Right renal cortex interstitium (tissue), 3 donors: ENCODE results near the gene MRPL44. TPM values are rescaled to one million over a fixed set of nuclear protein-coding genes. Genes with fewer than 3 reads are reported as not detected.

ENCODE experiments used
- DNase-seq, 3 donors: peaks; one replicate each; pipeline ENCODE4 v3.0.0-alpha.2; 2013; ENCODE audit warnings: low read depth in 3 of 3, low spot score in 2 of 3
- polyA plus RNA-seq, 3 donors: library from polyadenylated mRNA; unstranded; fragments of 120-200 nt; gene quantifications; one replicate each; pipeline ENCODE4 v1.2.1, GENCODE V29; 2013; ENCODE audit not compliant: insufficient read length in 3 of 3

Gene MRPL44
- polyA plus RNA-seq, 3 donors = 38.7 to 40.1 (median 40.1) TPM

- DNase-seq = no peak
These were observed 12.6 kb downstream of the MRPL44 start for GRCh38 chr2:223969856-223970255.

GRCh38 chr2:223970343-223971128 is 13.3 kb downstream of the MRPL44 start:
- DNase-seq = no peak

- DNase-seq = no peak
These were observed 14.5 kb downstream of the MRPL44 start for GRCh38 chr2:223971731-223972130.

- no peak for DNase-seq
These were observed 15.4 kb downstream of the MRPL44 start for GRCh38 chr2:223972656-223973102.

GRCh38 chr2:223973606-223974005 is 16.3 kb downstream of the MRPL44 start:
- no peak for DNase-seq

- no peak for DNase-seq
These were observed 19.5 kb downstream of the MRPL44 start for GRCh38 chr2:223976635-223977226.

- no peak for DNase-seq
These were observed 21.2 kb downstream of the MRPL44 start for GRCh38 chr2:223978451-223978850.

- DNase-seq = no peak
These were observed 22.6 kb downstream of the MRPL44 start for GRCh38 chr2:223979730-223980396.

- DNase-seq = no peak
These were observed 23.1 kb downstream of the MRPL44 start for GRCh38 chr2:223980397-223980735.

GRCh38 chr2:223980803-223981202 is 23.5 kb downstream of the MRPL44 start:
- no peak for DNase-seq

- DNase-seq = no peak
These were observed 24.0 kb downstream of the MRPL44 start for GRCh38 chr2:223981241-223981640.

GRCh38 chr2:223989206-223989855 is 32.1 kb downstream of the MRPL44 start:
- DNase-seq = no peak

GRCh38 chr2:223989856-223990232 is 32.6 kb downstream of the MRPL44 start:
- DNase-seq = no peak

GRCh38 chr2:223991611-223992010 is 34.3 kb downstream of the MRPL44 start:
- DNase-seq = no peak

GRCh38 chr2:223993634-223994232 is 36.5 kb downstream of the MRPL44 start:
- peak; percentile 58 to 71 (median 65) for DNase-seq

GRCh38 chr2:223994562-223995162 is 37.4 kb downstream of the MRPL44 start:
- DNase-seq = no peak

- DNase-seq = no peak
These were observed 38.3 kb downstream of the MRPL44 start for GRCh38 chr2:223995569-223995968.

- DNase-seq = no peak
These were observed 39.1 kb downstream of the MRPL44 start for GRCh38 chr2:223996391-223996790.

GRCh38 chr2:223997938-223998337 is 40.7 kb downstream of the MRPL44 start:
- DNase-seq = no peak

GRCh38 chr2:223998948-223999347 is 41.7 kb downstream of the MRPL44 start:
- no peak for DNase-seq

- DNase-seq = no peak
These were observed 42.6 kb downstream of the MRPL44 start for GRCh38 chr2:223999862-224000261.
